ENCODE measurements around the gene ANXA8L1.
"Not testable (repeated sequence)": the region's sequence is repeated elsewhere in the genome, so short reads cannot be mapped to it uniquely, and the experiment has no call there.

ANXA8L1 gene

GRCh38 chr10:46396441-46397279 is 21.1 kb downstream of the ANXA8L1 start:
- H3K4me1 ChIP-seq (ENCODE audit: control insufficient read depth, insufficient read depth, low read length, poor library complexity, severe bottlenecking); H3K27me3 ChIP-seq (replicated peaks; ENCODE audit: control insufficient read depth, insufficient read depth, low read length, poor library complexity, severe bottlenecking); DNase-seq; H3K27ac ChIP-seq (ENCODE audit: insufficient read depth, low read length, poor library complexity, severe bottlenecking); H3K9me3 ChIP-seq (ENCODE audit: control insufficient read depth, low read length); H3K36me3 ChIP-seq (ENCODE audit: control insufficient read depth, insufficient read depth, low read length); H3K4me3 ChIP-seq (ENCODE audit: insufficient read depth, low read depth, low read length, poor library complexity, severe bottlenecking): not testable (repeated sequence)

GRCh38 chr10:46397767-46398166 is 22.2 kb downstream of the ANXA8L1 start:
- not testable (repeated sequence) for H3K4me3 ChIP-seq (ENCODE audit: insufficient read depth, low read depth, low read length, poor library complexity, severe bottlenecking); H3K27ac ChIP-seq (ENCODE audit: insufficient read depth, low read length, poor library complexity, severe bottlenecking); H3K36me3 ChIP-seq (ENCODE audit: control insufficient read depth, insufficient read depth, low read length); H3K27me3 ChIP-seq (replicated peaks; ENCODE audit: control insufficient read depth, insufficient read depth, low read length, poor library complexity, severe bottlenecking); DNase-seq; H3K4me1 ChIP-seq (ENCODE audit: control insufficient read depth, insufficient read depth, low read length, poor library complexity, severe bottlenecking); H3K9me3 ChIP-seq (ENCODE audit: control insufficient read depth, low read length)

GRCh38 chr10:46398212-46398886 is 22.8 kb downstream of the ANXA8L1 start:
- not testable (repeated sequence) for DNase-seq; H3K4me3 ChIP-seq (ENCODE audit: insufficient read depth, low read depth, low read length, poor library complexity, severe bottlenecking); H3K27ac ChIP-seq (ENCODE audit: insufficient read depth, low read length, poor library complexity, severe bottlenecking); H3K4me1 ChIP-seq (ENCODE audit: control insufficient read depth, insufficient read depth, low read length, poor library complexity, severe bottlenecking); H3K36me3 ChIP-seq (ENCODE audit: control insufficient read depth, insufficient read depth, low read length); H3K9me3 ChIP-seq (ENCODE audit: control insufficient read depth, low read length); H3K27me3 ChIP-seq (replicated peaks; ENCODE audit: control insufficient read depth, insufficient read depth, low read length, poor library complexity, severe bottlenecking)

- H3K4me3 ChIP-seq (ENCODE audit: insufficient read depth, low read depth, low read length, poor library complexity, severe bottlenecking); H3K9me3 ChIP-seq (ENCODE audit: control insufficient read depth, low read length); H3K27ac ChIP-seq (ENCODE audit: insufficient read depth, low read length, poor library complexity, severe bottlenecking); DNase-seq; H3K4me1 ChIP-seq (ENCODE audit: control insufficient read depth, insufficient read depth, low read length, poor library complexity, severe bottlenecking); H3K36me3 ChIP-seq (ENCODE audit: control insufficient read depth, insufficient read depth, low read length); H3K27me3 ChIP-seq (replicated peaks; ENCODE audit: control insufficient read depth, insufficient read depth, low read length, poor library complexity, severe bottlenecking): not testable (repeated sequence)
These were observed 34.0 kb downstream of the ANXA8L1 start for GRCh38 chr10:46409556-46409955.

- H3K27ac ChIP-seq (ENCODE audit: insufficient read depth, low read length, poor library complexity, severe bottlenecking); H3K9me3 ChIP-seq (ENCODE audit: control insufficient read depth, low read length); H3K4me1 ChIP-seq (ENCODE audit: control insufficient read depth, insufficient read depth, low read length, poor library complexity, severe bottlenecking); H3K27me3 ChIP-seq (replicated peaks; ENCODE audit: control insufficient read depth, insufficient read depth, low read length, poor library complexity, severe bottlenecking); DNase-seq; H3K4me3 ChIP-seq (ENCODE audit: insufficient read depth, low read depth, low read length, poor library complexity, severe bottlenecking); H3K36me3 ChIP-seq (ENCODE audit: control insufficient read depth, insufficient read depth, low read length): not testable (repeated sequence)
These were observed 35.5 kb downstream of the ANXA8L1 start for GRCh38 chr10:46411123-46411522.

- H3K27me3 ChIP-seq (replicated peaks; ENCODE audit: control insufficient read depth, insufficient read depth, low read length, poor library complexity, severe bottlenecking); DNase-seq; H3K4me1 ChIP-seq (ENCODE audit: control insufficient read depth, insufficient read depth, low read length, poor library complexity, severe bottlenecking); H3K27ac ChIP-seq (ENCODE audit: insufficient read depth, low read length, poor library complexity, severe bottlenecking); H3K36me3 ChIP-seq (ENCODE audit: control insufficient read depth, insufficient read depth, low read length); H3K4me3 ChIP-seq (ENCODE audit: insufficient read depth, low read depth, low read length, poor library complexity, severe bottlenecking); H3K9me3 ChIP-seq (ENCODE audit: control insufficient read depth, low read length): not testable (repeated sequence)
These were observed 37.1 kb downstream of the ANXA8L1 start for GRCh38 chr10:46412665-46413064.

GRCh38 chr10:46415291-46415690 is 39.7 kb downstream of the ANXA8L1 start:
- not testable (repeated sequence) for H3K27ac ChIP-seq (ENCODE audit: insufficient read depth, low read length, poor library complexity, severe bottlenecking); H3K36me3 ChIP-seq (ENCODE audit: control insufficient read depth, insufficient read depth, low read length); H3K9me3 ChIP-seq (ENCODE audit: control insufficient read depth, low read length); H3K4me3 ChIP-seq (ENCODE audit: insufficient read depth, low read depth, low read length, poor library complexity, severe bottlenecking); H3K27me3 ChIP-seq (replicated peaks; ENCODE audit: control insufficient read depth, insufficient read depth, low read length, poor library complexity, severe bottlenecking); DNase-seq; H3K4me1 ChIP-seq (ENCODE audit: control insufficient read depth, insufficient read depth, low read length, poor library complexity, severe bottlenecking)

GRCh38 chr10:46418283-46418682 is 42.7 kb downstream of the ANXA8L1 start:
- not testable (repeated sequence) for H3K27ac ChIP-seq (ENCODE audit: insufficient read depth, low read length, poor library complexity, severe bottlenecking); H3K4me1 ChIP-seq (ENCODE audit: control insufficient read depth, insufficient read depth, low read length, poor library complexity, severe bottlenecking); H3K27me3 ChIP-seq (replicated peaks; ENCODE audit: control insufficient read depth, insufficient read depth, low read length, poor library complexity, severe bottlenecking); H3K36me3 ChIP-seq (ENCODE audit: control insufficient read depth, insufficient read depth, low read length); H3K9me3 ChIP-seq (ENCODE audit: control insufficient read depth, low read length); H3K4me3 ChIP-seq (ENCODE audit: insufficient read depth, low read depth, low read length, poor library complexity, severe bottlenecking); DNase-seq

- H3K9me3 ChIP-seq (ENCODE audit: control insufficient read depth, low read length); H3K27me3 ChIP-seq (replicated peaks; ENCODE audit: control insufficient read depth, insufficient read depth, low read length, poor library complexity, severe bottlenecking); DNase-seq; H3K4me1 ChIP-seq (ENCODE audit: control insufficient read depth, insufficient read depth, low read length, poor library complexity, severe bottlenecking); H3K27ac ChIP-seq (ENCODE audit: insufficient read depth, low read length, poor library complexity, severe bottlenecking); H3K36me3 ChIP-seq (ENCODE audit: control insufficient read depth, insufficient read depth, low read length); H3K4me3 ChIP-seq (ENCODE audit: insufficient read depth, low read depth, low read length, poor library complexity, severe bottlenecking): not testable (repeated sequence)
These were observed 44.2 kb downstream of the ANXA8L1 start for GRCh38 chr10:46419570-46420379.

- H3K27ac ChIP-seq (ENCODE audit: insufficient read depth, low read length, poor library complexity, severe bottlenecking); H3K27me3 ChIP-seq (replicated peaks; ENCODE audit: control insufficient read depth, insufficient read depth, low read length, poor library complexity, severe bottlenecking): not testable (repeated sequence)
These were observed 48.0 kb downstream of the ANXA8L1 start for GRCh38 chr10:46423550-46423949.

More at GRCh38 chr10:46423550-46423949, 48.0 kb downstream of the ANXA8L1 start:
- not testable (repeated sequence) for H3K36me3 ChIP-seq (ENCODE audit: control insufficient read depth, insufficient read depth, low read length); DNase-seq; H3K4me3 ChIP-seq (ENCODE audit: insufficient read depth, low read depth, low read length, poor library complexity, severe bottlenecking); H3K4me1 ChIP-seq (ENCODE audit: control insufficient read depth, insufficient read depth, low read length, poor library complexity, severe bottlenecking); H3K9me3 ChIP-seq (ENCODE audit: control insufficient read depth, low read length)
